ENCODE data around the gene SRI. TPM values are rescaled to one million over a fixed set of nuclear protein-coding genes. Genes with fewer than 3 reads are reported as not detected.

Gene SRI
- total RNA-seq, 1 experiment from 2014 or later, result 138 TPM

GRCh38 chr7:88202799-88203198 lies 17.0 kb downstream of the SRI start:
- CTCF ChIA-PET, result no interaction called here
- Histone ChIP-seq H3K9me3 (ENCODE audit: control insufficient read depth, insufficient read depth, low read depth, low read length) (no peaks in the 10 kb centered on the region), H3K4me3 (ENCODE audit: low read depth in 2 of 2, low read length in 2 of 2) (no peak overlapping the region), H3K4me1 (ENCODE audit: control insufficient read depth, insufficient read depth, low read length) (no peaks in the 10 kb centered on the region; the same call in 1 of the 2 replicates), H3K27ac (ENCODE audit: low read length) (no peak overlapping the region), H3K27me3 (ENCODE audit: control insufficient read depth, insufficient read depth, low read length) (no peaks in the 10 kb centered on the region), H3K36me3 (ENCODE audit: control insufficient read depth, insufficient read depth, low read length) (peaks cover 16% of the 10 kb centered on the region)
- BruUV-seq (replicated peaks), result no TSS peak
- TF ChIP-seq TCF7L2 (IDR thresholded peaks at IDR 0.05; ENCODE audit: low read depth, low read length) (no peak), SIN3A (IDR thresholded peaks at IDR 0.05; ENCODE audit: borderline replicate concordance, insufficient read depth, low read depth, low read length) (no peak), POLR2AphosphoS5 (IDR thresholded peaks at IDR 0.05; ENCODE audit: low read depth, low read length) (no peak), CTCF (IDR thresholded peaks at IDR 0.05) (no peak), REST (IDR thresholded peaks at IDR 0.05; ENCODE audit: insufficient read depth in 1 of 2, low read depth in 2 of 2, low read length in 1 of 2) (no peak)
- POLR2A ChIA-PET, result interaction anchor here (0.6 kb wide), 1 partner anchor 1231 kb away, joined by 3 read pairs; no protein-coding TSS in a partner anchor
- in situ Hi-C loops (cut with HindIII; ENCODE audit: low pct_unique_long_range_greater_than_20kb, low sequenced_read_pairs), result no loop called here
- ATAC-seq (no peak), DNase-seq (ENCODE audit: low read depth, low spot score) (no peak)
- intact Hi-C loops (cut with micrococcal nuclease; ENCODE audit: unreplicated experiment), result no loop called here

- POLR2A ChIA-PET, result interaction anchor here (0.6 kb wide), 1 partner anchor 1231 kb away, joined by 3 read pairs; no protein-coding TSS in a partner anchor
- DNase-seq (ENCODE audit: low read depth, low spot score) (no peak), ATAC-seq (no peak)
- H3K9me3 ChIP-seq (ENCODE audit: control insufficient read depth, insufficient read depth, low read depth, low read length), result no peaks in the 10 kb centered on the region
- H3K27me3 ChIP-seq (ENCODE audit: control insufficient read depth, insufficient read depth, low read length), result no peaks in the 10 kb centered on the region
- H3K4me1 ChIP-seq (ENCODE audit: control insufficient read depth, insufficient read depth, low read length), result no peaks in the 10 kb centered on the region; the same call in 1 of the 2 replicates
- in situ Hi-C loops (cut with HindIII; ENCODE audit: low pct_unique_long_range_greater_than_20kb, low sequenced_read_pairs), result no loop called here
- no peak overlapping the region for H3K4me3 ChIP-seq (ENCODE audit: low read depth in 2 of 2, low read length in 2 of 2)
- intact Hi-C loops (cut with micrococcal nuclease; ENCODE audit: unreplicated experiment), result no loop called here
- BruUV-seq (replicated peaks), result no TSS peak
- CTCF ChIA-PET, result no interaction called here
- H3K36me3 ChIP-seq (ENCODE audit: control insufficient read depth, insufficient read depth, low read length), result peaks cover 16% of the 10 kb centered on the region
- TF ChIP-seq POLR2AphosphoS5 (IDR thresholded peaks at IDR 0.05; ENCODE audit: low read depth, low read length), result no peak
- TF ChIP-seq REST (IDR thresholded peaks at IDR 0.05; ENCODE audit: insufficient read depth in 1 of 2, low read depth in 2 of 2, low read length in 1 of 2), result no peak
- no peak for TF ChIP-seq SIN3A (IDR thresholded peaks at IDR 0.05; ENCODE audit: borderline replicate concordance, insufficient read depth, low read depth, low read length)
- TF ChIP-seq TCF7L2 (IDR thresholded peaks at IDR 0.05; ENCODE audit: low read depth, low read length), result no peak
- TF ChIP-seq CTCF (IDR thresholded peaks at IDR 0.05), result no peak
- no peak overlapping the region for H3K27ac ChIP-seq (ENCODE audit: low read length)
These were observed 17.6 kb downstream of the SRI start for GRCh38 chr7:88202278-88202677.

Measured in Panc1 (cell line).